HEK293 (cell line): ENCODE data around the gene RILP.
"Not testable (repeated sequence)": the region's sequence is repeated elsewhere in the genome, so short reads cannot be mapped to it uniquely, and the experiment has no call there.

Experiments used
- INSM2 ChIP-seq: fragments of 450-650 bp; formaldehyde crosslinking; IDR thresholded peaks from 2 replicates; pipeline ENCODE4 v1.5.1; 2016; ENCODE audit warnings: missing biosample characterization, missing genetic modification characterization
- YY2 ChIP-seq: fragments of 450-650 bp; formaldehyde crosslinking; IDR thresholded peaks from 2 replicates; pipeline ENCODE4 v1.5.1; 2016; ENCODE audit warnings: missing biosample characterization, missing genetic modification characterization
- ZNF133 ChIP-seq: fragments of 450-650 bp; formaldehyde crosslinking; IDR thresholded peaks from 2 replicates; pipeline ENCODE4 v1.5.1; 2016; ENCODE audit warnings: missing biosample characterization, missing genetic modification characterization
- ZNF2 ChIP-seq: fragments of 450-650 bp; formaldehyde crosslinking; IDR thresholded peaks from 2 replicates; pipeline ENCODE4 v1.5.1; 2016; ENCODE audit warnings: missing biosample characterization, missing genetic modification characterization
- ZNF416 ChIP-seq: fragments of 450-650 bp; formaldehyde crosslinking; IDR thresholded peaks from 2 replicates; pipeline ENCODE4 v1.5.1; 2016; ENCODE audit warnings: missing biosample characterization, missing genetic modification characterization
- ZNF792 ChIP-seq: fragments of 450-650 bp; formaldehyde crosslinking; IDR thresholded peaks from 2 replicates; pipeline ENCODE4 v1.5.1; 2016; ENCODE audit warnings: missing biosample characterization, missing genetic modification characterization
- TF ChIP-seq, protein P1 (sequence below): fragments of 450-650 bp; formaldehyde crosslinking; IDR thresholded peaks from 2 replicates; pipeline ENCODE4 v1.5.1; 2016; ENCODE audit warnings: missing biosample characterization, missing genetic modification characterization

- TF ChIP-seq, protein P1, sequence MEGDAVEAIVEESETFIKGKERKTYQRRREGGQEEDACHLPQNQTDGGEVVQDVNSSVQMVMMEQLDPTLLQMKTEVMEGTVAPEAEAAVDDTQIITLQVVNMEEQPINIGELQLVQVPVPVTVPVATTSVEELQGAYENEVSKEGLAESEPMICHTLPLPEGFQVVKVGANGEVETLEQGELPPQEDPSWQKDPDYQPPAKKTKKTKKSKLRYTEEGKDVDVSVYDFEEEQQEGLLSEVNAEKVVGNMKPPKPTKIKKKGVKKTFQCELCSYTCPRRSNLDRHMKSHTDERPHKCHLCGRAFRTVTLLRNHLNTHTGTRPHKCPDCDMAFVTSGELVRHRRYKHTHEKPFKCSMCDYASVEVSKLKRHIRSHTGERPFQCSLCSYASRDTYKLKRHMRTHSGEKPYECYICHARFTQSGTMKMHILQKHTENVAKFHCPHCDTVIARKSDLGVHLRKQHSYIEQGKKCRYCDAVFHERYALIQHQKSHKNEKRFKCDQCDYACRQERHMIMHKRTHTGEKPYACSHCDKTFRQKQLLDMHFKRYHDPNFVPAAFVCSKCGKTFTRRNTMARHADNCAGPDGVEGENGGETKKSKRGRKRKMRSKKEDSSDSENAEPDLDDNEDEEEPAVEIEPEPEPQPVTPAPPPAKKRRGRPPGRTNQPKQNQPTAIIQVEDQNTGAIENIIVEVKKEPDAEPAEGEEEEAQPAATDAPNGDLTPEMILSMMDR, result not testable (repeated sequence)
- TF ChIP-seq ZNF792 (tag by site-specific recombination); ZNF2; ZNF416 (tag by site-specific recombination); YY2 (tag by site-specific recombination); ZNF133; INSM2: not testable (repeated sequence)
These were observed 3.1 kb upstream of the RILP start for GRCh38 chr17:1652794-1653193.
